Measurements from ENCODE around the gene OBSCN.
"Not testable (repeated sequence)": the region's sequence is repeated elsewhere in the genome, so short reads cannot be mapped to it uniquely, and the experiment has no call there.

OBSCN gene

DNA sequence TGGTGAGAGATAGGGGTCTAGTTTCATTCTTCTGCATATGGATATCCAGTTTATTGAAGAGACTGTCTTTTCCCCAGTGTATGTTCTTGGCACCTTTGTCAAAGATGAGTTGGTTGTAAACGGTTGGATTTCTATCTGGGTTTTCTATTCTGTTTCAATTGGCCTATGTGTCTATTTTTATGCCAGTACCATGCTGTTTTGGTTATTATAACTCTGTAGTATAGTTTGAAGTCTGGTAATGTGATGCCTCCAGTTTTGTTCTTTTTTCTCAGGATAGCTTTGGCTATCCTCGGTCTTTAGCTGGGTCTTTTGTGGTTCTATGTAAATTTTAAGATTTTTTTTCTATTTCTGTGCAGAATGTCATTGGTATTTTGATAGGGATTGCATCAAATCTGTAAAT, 19.6 kb upstream of the OBSCN start:
- DNase-seq = not testable (repeated sequence)

DNA sequence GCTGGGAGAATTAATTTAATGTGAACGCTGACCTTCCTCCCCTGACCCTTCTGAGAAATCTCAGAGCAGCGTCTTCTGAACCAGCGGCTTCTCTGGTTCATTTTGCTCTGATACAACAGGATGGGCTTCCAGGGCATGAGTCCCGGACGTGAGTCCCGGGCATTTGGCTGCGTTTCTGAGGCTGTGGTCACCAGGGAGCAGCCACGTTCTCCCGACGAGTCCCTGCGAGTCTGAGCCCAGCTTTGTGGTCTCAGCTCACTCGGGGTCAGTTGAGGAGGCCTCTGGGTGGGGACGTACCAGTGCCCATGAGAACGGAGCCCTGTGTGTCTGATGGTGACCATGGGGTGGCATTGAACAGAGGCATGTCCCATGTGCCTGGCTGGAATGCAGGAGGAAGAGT, 17.7 kb upstream of the OBSCN start:
- DNase-seq = no peak

DNA sequence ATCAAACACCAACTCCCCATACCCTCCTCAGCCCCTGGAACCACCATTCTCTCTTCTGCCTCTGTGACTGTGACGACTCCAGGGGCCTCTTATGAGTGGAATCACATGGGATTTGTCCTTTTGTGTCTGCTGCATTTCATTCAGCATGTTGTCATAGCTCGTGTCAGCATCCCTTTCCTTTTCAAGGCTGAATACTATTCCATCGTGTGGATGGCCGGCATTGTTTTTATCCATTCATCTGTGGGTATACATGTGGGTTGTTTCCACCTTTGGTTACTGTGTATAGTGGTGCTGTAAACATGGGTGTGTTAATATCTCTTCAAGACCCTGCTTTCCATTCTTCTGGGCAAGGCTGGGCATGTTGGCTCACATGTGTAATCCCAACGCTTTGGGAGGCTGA, 17.1 kb upstream of the OBSCN start:
- DNase-seq = no peak

DNA sequence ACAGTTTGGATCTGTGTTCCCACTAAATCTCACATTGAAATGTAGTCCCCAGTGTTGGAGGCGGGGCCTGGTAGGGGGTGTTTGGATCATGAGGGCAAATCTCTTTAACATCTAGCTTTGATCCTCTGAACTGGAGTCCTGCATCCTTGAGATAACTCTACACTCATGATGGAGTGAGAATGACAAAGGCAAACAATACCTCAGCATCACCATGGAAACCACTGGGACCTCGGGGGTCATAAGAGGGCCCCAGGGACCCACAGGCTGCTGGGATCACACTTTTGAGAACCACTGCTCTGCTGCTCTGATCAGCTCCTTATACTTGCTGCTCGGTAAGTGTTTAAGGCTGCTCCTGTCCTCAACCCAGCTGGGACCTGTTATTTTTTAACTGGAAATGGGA, 13.4 kb upstream of the OBSCN start:
- no peak for DNase-seq

DNA sequence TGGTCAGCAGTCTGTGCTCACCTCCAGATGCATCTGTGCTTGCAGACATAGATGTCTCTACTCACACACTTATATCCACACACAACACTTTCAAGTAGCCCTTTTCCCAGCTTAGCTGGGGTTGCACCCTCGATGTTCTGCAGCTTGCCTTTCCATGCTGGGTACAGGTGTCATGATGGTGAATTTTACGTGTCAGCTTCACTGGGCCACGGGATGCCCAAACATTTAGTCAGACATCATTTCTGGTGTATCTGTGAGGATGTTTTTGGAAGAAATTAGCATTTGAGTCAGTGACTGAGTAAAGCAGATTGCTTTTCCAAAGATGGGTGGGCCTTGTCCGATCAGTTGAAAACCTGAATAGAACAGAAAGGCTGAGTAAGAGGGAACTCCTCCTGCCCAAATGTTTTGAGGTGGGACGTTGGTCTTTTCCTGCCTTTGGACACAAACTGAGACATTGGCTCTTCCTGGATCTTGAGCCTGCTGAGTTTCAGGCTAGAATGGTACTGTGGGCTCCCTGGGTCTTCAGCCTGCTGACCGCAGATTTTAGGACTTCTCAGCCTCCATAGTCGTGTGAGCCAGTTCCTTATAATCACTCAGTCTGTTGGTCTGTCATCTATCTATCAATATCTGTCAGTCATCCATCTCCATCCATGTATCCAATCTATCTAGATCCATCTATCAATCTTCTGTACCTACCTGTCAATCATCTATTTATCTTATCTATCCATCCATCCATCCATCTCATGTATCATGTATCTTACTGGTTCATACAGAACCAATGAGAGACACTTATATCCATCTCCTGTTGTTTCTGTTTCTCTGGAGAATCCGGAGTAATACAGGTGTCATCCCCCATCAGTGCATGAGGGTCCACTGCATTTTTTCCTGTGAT, 12.7 kb upstream of the OBSCN start:
- DNase-seq = no peak

DNA sequence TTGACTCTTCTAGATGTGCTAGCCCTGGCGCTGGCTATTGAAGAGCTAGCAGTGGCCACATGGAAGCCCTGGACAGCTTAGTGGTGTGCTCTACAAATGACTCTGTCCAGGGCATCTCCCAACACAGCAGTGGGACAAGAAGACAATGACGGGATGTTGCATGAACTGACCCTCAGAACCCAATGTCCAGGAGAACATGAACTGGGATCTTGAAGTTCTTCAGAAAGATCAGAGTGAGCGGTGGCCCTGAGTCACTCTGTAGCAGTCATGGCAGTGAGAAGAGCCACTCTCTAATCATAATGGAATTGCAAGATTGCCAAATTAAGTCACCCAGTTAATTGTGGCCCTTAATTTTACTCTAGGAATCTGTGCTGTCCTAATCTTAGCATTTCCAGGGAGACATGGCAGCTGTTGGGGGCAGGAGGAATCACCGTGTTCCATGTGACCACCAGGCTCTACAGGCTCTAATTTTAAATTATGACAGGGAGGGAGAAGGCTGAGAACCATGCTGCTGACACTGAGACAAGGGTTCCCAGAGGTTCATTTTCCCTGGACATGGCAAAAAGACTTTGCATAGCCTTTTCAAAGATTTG, 10.2 kb upstream of the OBSCN start:
- no peak for DNase-seq

DNA sequence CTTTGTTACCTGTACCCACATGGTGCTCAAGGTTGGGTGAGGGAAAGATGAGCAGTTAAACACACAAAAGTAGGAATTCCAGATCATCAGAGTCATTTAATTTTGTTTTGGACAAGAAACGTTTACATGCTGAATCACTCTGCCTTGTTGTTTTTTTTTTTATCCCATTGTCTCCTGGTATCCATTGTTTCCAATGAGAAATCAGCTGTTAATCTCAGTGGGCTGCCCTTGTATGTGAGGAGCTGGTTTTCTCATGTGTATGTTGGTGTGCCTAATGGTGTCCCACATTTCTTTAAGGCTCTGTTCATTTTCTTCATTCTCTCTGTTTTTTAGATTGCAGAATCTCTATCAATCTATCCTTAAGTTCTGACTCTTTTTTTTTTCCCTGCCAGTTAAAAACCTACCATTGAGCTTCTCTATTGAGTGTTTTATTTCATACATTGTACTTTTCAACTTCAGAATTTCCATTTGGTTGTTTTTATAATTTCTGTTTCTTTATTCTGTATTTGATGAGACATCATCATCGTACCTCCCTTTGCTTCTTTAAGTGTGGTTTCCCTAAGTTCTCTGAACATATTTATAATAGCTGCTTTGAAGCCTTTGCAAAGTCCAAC, 8.8 kb upstream of the OBSCN start:
- no peak for DNase-seq

DNA sequence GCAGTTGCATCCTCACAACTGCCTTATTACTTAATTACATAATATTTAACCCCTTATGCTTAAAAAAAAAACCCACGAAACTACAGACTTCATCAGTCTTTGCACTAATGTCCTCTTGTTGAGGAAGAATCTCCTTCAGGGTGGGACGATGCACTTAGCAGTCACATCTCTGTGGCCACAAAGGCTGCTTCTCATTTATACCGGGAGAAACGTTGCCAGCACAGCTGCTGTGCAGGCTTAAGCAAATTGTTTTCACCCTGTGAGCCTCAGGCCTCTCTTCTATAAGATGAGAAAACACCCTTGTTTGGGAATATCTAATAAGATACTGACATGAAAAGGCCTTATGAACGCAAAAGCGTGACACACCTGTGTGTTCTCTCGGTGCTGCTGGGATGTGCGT, 2.9 kb upstream of the OBSCN start:
- no peak for DNase-seq

DNA sequence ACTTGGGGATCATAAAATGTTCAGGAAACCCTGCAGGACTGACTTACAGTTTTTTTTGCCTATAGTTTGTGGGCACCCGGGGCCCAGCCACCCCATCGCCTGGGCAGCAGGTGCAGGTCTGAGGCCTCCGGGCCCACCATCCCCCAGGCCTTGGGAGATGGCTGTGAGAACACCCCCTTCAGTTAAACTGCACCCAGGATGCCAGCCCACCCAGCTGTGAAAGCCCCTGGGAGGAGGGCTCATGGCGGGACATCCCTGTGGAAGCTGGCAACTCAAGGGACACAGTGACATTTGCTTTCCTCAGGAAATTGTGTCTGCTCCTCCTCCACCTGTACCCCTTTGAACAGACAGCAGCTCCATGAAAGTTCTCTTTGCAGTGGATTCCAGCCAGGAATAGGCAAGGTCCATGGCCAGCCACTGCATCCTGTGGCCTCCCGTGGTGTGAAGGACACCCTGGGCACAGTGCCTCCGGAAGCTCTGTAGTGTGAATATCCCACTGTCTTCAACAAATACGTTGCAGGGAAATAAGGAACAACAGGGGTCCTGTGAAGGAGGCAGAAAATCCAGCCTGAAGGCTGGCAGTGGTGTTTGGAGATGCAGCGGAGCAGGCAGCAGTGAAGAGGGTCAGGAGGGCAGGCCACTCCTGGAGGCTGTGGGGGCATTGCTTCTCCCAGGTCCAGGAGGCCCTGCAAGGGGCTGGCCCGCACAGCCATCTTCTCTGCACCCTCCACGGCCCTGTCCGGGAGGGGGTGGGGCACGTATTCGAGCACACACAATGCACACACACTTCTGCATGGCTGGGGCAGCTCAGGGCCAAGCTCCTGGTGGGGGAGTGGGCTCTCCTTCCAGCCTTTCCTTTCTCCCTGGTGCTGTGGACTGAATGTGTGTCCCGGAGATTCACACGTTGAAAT, 2.1 kb upstream of the OBSCN start:
- DNase-seq = no peak

DNA sequence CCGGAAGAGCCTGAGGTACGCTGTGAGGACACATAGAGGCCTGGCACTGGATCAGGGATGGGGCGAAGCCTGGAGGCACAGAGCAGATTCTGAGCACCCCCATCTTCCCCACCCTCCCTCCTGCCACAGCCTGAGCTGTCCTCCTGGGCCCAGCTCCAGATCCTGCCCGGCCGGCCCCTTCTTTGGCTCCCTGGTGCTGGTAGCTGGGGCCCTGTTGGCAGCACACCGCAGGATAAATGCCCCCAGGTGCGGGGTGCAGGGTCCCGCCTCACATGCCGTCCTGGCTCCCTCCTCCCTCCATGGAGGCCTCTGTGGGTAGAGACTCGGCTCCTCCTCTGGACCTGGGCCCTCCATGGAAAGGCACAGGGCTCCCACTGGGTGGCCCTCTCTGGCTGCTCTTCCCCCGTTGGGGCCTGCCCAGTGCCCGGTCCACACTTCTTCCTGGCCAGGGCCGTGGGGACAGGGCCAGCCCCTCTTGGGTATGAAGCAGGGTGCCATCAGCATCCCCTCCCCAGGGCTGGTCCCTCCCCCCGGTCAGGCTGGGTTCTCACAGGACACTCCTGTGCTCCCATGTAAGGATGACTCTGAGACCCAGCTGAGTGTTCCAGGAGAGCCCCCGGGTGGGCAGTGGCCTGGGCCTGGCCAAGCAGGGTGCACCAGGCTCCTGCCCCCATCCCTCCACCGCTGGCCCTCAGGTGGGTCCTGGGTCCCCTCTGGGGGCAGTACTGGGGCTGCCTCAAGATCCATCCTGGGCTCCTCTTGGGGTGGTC, 1.1 kb upstream of the OBSCN start:
- DNase-seq = no peak

DNA sequence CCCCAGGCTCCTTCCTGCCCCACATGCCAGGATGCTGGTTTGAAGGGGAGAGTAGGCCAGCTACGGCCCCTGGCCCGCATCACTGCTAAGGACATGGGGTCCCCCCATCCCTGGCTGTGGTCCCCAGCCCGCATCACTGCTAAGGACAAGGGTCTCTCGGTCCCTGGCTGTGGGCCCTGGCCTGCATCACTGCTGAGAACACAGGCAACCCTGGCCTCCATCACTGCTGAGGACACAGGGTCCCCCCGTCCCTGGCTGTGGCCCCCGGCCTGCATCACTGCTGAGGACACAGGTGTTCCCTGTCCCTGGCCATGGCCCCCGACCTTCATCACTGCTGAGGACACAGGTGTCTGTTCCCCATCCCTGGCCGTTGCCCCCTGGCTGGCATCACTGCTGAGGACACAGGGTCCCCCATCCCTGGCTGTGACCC, 448 bp upstream of the OBSCN start:
- no peak for DNase-seq

DNA sequence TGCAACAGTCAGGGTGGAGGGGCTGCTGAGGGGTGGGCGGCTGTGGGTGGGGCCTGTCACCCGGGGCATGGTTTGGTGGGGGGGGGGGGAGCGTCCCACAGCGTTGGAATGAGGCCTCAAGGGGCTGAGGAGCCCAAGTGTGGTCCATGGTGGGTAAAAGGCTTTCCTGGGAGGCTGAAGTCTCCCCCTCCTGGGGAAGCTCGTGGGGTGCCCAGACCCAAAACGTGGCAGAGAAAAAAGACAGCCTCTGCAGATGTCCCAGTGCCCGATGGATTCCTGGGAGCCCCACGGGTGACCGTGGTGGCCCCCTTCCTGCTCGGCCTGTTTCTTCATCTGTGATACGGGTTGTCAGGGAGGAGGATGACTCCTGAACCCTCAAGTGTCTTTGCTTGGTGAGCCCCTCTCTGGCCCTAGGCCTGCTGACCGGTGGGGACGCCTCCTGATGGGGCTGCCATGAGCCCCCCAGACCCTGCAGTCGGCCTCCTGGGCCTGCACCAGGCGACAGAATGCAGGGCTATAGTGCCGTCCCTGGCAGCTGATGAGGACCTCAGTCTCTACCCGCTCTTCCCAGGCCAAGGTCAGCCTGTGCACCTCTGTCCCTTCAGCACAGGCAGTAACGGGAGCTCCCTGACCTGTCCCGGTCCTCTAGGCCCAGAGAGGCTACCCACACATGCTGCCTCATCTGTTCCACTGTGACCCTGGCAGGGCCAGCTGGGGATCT, 1.1 kb downstream of the OBSCN start:
- no peak for DNase-seq

DNA sequence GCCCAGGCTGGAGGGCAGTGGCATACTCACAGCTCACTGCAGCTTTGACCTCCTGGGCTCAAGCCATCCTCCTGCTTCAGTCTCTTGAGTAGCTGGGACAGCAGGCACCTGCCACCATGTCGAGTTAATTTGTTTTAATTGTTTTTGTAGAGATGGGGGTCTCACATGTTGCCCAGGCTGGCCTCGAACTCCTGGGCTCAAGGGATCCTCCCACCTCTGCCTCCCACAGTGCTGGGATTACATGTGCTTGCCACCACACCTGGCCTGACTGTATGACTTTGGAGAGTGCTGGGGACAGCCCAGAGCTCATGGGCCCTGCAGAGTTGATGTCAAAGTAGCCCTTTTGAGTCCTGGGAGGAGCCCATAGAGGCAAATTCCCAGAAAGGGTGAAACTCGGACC, 1.8 kb downstream of the OBSCN start:
- no peak for DNase-seq

DNA sequence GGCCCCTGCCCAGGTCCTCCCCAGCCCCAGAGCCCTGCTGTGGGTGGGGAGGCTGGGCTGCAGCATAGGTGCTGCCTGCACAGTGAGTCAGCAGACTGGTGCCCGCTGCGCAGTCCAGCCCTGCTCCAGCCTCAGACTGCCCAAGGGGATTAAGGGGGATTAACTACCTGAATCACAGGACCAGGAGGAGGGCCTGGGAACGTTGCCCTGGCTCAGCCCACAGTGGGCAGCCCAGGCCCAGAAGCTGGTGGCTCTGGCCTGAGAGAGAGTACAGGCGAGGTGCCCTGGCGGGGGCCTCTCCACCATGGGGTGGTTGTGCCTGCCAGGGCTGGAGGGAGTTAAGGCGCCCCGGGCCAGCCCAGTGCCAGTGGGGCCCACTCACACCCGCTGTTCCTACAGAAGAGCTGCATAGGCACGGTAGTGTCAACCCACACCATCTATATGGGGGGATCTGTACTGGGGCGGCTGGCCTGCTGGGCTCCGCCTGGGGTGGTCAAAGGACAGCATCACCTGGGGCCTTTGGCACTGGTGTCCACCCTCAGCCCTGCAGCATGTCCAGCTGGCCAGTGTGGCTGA, 2.3 kb downstream of the OBSCN start:
- DNase-seq = no peak

DNA sequence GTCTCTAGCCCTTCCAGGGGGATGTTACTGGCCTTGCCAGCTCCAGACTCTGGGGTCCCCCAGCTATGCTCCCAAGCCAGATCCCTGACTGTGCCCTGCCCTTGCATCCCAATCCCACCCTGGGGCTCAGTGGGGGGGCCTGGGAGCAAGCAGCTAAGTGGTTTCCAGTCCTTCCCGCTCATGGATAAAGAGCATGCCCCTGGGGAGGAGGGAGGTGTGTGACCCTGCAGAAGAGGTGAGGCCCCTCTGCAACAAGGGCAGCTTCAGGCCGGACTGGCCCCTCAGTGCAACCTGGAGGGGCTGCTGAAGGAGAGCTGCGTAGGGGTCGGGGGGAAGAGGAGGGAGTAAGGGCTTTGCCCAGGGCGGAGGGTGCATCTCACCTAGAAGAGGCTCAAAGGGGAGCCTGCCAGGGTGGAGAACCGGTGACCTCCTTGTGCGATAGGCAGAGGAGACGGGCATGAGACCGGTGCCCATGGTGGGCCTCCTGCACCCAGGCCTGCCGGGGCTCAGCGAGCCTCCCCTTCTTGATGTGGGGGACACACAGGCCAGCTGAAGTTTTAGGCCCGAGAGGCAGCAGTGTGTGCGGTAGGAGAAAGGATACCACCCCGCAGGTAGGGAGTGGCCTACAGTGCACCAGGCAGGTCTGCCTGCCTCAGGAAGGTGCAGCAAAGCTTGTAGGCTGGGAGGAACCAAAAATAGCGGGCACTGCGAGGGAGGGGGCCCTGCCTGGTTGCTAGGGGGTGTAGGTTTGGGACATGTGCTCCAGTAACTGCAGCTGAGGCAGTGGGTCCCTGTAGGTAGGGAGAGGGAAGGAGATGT, 3.1 kb downstream of the OBSCN start:
- no peak for DNase-seq

DNA sequence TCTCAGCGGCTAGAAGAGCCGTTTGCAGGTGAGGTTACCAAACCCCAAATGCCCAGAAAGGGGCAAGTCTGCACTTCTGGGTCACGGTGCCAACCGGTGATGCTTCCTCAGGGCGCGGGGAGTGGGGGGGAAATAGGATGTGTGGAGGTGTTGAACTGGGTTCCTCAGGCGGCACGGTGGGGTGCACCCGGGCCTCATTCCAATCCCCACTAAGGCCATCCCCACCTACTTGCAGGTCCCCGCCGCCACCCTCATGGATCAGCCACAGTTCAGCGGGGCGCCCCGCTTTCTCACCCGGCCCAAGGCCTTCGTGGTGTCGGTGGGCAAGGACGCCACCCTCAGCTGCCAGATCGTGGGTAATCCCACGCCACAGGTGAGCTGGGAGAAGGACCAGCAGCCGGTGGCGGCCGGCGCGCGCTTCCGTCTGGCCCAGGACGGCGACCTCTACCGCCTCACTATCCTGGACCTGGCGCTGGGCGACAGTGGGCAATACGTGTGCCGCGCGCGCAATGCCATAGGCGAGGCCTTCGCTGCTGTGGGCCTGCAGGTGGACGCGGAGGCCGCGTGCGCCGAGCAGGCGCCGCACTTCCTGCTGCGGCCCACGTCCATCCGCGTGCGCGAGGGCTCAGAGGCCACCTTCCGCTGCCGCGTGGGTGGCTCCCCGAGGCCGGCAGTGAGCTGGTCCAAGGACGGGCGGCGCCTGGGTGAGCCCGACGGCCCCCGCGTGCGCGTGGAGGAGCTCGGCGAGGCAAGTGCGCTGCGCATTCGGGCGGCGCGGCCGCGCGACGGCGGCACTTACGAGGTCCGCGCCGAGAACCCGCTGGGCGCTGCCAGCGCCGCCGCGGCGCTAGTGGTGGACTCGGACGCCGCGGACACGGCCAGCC, 3.9 kb downstream of the OBSCN start:
- no peak for DNase-seq

DNA sequence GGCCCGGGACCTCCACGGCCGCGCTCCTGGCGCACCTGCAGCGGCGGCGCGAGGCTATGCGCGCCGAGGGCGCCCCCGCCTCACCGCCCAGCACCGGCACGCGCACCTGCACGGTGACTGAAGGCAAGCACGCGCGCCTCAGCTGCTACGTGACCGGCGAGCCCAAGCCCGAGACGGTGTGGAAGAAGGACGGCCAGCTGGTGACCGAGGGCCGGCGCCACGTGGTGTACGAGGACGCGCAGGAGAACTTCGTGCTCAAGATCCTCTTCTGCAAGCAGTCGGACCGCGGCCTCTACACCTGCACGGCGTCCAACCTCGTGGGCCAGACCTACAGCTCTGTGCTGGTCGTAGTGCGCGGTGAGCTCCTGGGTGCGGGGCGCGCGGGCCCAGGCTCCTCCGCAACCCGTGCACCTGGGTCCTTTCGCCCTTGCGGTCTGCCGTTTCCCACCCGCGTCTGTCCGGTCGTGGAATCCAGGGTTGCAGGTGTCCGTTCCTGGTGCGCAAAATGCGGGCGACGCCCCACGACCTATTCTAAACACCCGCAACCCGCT, 4.6 kb downstream of the OBSCN start:
- DNase-seq = no peak

DNA sequence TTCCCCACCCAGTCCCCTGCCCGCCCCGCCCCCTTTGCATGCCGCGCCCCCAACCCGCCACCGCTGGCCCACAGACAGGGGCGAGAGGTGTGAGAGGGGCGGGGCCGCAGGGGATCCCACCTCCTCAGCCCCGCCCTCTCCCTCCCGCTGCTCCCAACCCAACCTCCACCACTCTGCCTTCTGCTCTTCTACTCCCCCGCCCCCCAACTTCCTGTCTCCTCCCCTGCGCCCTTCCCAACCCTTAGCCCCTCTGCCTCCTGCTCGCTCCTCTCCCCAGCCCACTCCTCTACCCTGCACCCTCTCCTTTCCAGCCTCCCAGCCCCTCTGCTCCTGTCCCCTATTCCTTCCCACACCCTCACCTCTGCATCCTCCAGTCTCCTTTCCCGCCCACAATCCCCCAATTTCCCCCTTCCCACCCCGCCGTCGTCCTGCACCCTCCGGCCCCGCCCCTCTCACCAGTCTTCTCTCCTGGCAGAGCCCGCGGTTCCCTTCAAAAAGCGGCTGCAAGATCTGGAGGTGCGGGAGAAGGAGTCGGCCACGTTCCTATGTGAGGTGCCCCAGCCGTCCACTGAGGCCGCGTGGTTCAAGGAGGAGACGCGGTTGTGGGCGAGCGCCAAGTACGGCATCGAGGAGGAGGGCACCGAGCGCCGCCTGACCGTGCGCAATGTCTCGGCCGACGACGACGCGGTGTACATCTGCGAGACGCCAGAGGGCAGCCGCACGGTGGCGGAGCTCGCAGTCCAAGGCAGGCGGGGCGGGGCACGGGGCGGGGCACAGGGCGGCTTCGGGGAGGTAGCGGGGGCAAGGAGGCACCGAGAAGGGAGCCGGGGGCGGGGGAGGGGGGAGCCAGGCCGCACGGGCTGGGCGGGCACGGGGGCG, 5.4 kb downstream of the OBSCN start:
- peak; percentile 93 for DNase-seq
